GM21529 (cell line): ENCODE measurements around the gene ZNF408.

ENCODE experiments used
- ATAC-seq: cut with Tn5 transposase; IDR thresholded peaks from one replicate; pipeline ENCODE4 v1.9.1; 2021; ENCODE audit not compliant: unreplicated experiment

Gene ZNF408

GRCh38 chr11:46725338-46726205 lies 24.7 kb downstream of the ZNF408 start:
- ATAC-seq, result no peak

- ATAC-seq, result no peak
Measured at GRCh38 chr11:46726206-46726862, 25.5 kb downstream of the ZNF408 start.

- ATAC-seq, result no peak
Measured at GRCh38 chr11:46727952-46728658, 27.3 kb downstream of the ZNF408 start.

- ATAC-seq, result no peak
Measured at GRCh38 chr11:46728659-46729040, 27.8 kb downstream of the ZNF408 start.

GRCh38 chr11:46729110-46730027 lies 28.5 kb downstream of the ZNF408 start:
- ATAC-seq, result no peak

GRCh38 chr11:46731545-46731944 lies 30.7 kb downstream of the ZNF408 start:
- ATAC-seq, result no peak

GRCh38 chr11:46733234-46733633 lies 32.4 kb downstream of the ZNF408 start:
- no peak for ATAC-seq

- ATAC-seq, result no peak
Measured at GRCh38 chr11:46736146-46736545, 35.3 kb downstream of the ZNF408 start.

- ATAC-seq, result no peak
Measured at GRCh38 chr11:46736615-46737014, 35.8 kb downstream of the ZNF408 start.

GRCh38 chr11:46737699-46738098 lies 36.9 kb downstream of the ZNF408 start:
- no peak for ATAC-seq

- no peak for ATAC-seq
Measured at GRCh38 chr11:46738887-46739286, 38.1 kb downstream of the ZNF408 start.

- ATAC-seq, result no peak
Measured at GRCh38 chr11:46741600-46742484, 41.0 kb downstream of the ZNF408 start.

- no peak for ATAC-seq
Measured at GRCh38 chr11:46743043-46743442, 42.2 kb downstream of the ZNF408 start.

GRCh38 chr11:46743693-46744339 lies 43.0 kb downstream of the ZNF408 start:
- no peak for ATAC-seq

GRCh38 chr11:46745328-46745727 lies 44.5 kb downstream of the ZNF408 start:
- ATAC-seq, result no peak

- ATAC-seq, result no peak
Measured at GRCh38 chr11:46745995-46746394, 45.2 kb downstream of the ZNF408 start.

GRCh38 chr11:46747150-46747549 lies 46.3 kb downstream of the ZNF408 start:
- no peak for ATAC-seq
